HG03103 (cell line): ENCODE results near the gene ZDHHC17.
A peak's percentile ranks its signal among the peaks of the same experiment; 100 is the strongest.

Experiments
- ATAC-seq: cut with Tn5 transposase; IDR thresholded peaks from one replicate; pipeline ENCODE4 v1.9.1; 2021; ENCODE audit warnings: low read depth; ENCODE audit not compliant: unreplicated experiment

ZDHHC17 gene

DNA sequence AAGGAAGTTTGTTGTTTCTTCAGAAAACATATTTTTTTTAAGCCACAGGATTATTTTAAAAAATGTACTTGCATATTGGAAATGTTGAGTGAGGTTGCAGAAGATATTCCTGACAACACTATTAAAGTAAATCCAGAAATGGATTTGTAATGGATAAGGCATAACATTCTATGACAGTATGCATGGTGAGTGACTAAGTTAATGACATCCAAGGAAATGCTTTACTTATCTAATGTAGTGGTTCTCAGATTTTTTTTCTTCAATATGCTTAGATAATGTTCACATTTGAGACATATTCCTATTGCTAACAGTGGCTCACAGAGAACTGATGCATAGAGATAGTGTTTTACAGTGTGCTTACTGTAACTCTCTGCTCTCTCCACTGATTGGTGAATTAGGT, 49.4 kb downstream of the ZDHHC17 start:
- no peak for ATAC-seq

- no peak for ATAC-seq
Observed at GRCh38 chr12:76813972-76814371, 50.1 kb downstream of the ZDHHC17 start.

DNA sequence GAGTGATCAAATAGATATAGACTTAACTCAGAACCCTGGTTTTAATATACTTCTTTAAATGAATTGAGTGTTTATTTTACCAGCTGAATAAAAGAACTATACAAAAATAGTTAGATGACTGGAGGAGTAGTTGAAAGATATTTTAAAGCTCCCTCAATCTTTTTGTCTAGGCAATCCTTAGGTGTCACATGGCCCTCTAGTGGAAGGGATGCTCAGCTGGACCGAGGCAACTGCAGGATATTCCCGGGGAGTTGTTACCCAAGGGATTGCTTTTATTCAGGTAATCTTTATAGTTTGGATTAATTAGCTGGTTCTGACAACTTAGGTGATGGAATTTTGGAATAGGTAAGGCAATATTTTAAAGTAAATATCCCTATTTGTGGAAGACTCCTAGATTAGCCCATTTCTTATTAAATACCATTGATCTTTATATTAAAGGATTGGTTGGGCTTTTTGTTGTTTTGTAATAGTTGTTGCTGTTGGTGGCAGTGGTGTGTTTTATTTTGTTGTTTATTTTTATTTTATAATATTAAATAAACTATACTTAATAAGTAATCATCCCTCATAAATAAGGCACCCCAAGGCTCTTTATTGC, 57.1 kb downstream of the ZDHHC17 start:
- no peak for ATAC-seq

- ATAC-seq: no peak
Observed at GRCh38 chr12:76830436-76830835, 66.5 kb downstream of the ZDHHC17 start.

- no peak for ATAC-seq
Observed at GRCh38 chr12:76836633-76837032, 72.7 kb downstream of the ZDHHC17 start.

DNA sequence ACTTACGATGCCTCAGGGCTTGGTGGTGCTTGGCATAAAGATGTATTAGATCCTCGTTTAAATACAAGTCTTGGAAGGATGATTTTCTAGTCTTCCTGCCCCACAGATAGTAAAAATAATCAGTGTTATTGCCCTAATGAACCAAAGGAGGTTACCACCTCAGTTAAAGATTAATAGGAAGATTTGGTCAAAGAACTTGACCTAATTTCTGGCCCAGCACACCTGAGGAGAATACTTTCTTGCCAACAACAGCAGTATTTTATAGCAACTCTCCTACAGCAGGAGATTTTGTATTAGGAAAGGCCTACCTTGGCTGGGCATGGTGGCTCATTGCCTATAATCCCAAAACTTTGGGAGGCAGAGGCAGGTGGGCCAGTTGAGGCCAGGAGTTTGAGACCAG, 83.3 kb downstream of the ZDHHC17 start:
- ATAC-seq: no peak

DNA sequence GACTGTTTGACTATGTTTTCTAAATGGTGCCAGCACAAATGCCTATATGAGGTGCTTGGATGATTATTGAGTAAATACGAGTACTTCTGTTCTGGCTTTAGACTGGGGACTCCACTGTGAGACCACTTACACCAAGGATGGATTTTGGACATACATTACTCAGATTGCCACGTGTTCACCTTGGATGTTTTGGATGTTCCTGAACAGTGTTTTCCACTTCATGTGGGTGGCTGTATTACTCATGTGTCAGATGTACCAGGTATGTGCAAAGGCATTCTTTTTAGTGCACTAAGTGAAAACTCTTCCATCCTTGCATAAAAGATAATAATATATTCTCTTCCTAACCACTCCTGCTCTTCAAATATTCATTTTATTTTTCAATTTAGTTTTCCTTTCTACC, 84.2 kb downstream of the ZDHHC17 start:
- no peak for ATAC-seq

DNA sequence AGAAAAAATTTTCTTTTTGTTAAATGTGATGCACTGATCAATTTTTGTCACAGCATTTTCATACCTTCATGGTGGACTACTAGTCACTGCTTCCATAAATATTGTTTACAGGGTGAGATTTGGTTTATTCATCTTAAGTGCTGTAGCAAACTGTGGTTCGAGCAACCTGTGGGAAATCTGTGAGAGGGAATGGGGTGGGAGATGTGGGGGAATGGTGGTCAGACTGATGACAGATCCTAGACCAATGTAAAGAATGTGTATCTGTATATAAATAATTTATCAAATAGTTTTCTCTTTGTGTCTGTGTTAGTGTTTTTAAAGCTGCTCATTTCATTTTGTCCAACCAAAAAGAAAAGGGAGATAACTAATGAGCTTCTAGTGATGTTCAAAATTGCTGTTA, 88.2 kb downstream of the ZDHHC17 start:
- ATAC-seq: no peak

DNA sequence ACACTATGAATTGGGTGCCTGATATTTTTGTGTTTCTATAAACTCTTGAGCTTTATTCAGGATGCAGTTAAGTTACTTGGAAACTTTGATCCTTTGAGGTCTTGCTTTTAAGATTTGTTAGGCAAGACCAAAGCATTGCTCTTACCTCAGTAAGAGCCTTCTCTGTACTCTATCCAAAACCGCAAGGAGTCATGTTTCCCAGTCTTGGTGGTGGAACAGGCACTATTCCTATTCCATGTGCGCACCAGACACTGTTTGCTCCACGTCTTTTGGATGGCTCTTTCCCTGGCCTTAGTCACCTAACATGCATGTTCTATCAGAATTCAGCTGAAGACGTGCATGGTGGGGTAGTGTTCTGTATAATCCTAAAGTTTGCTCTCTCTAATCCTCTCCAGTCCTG, 91.4 kb downstream of the ZDHHC17 start:
- ATAC-seq: no peak

- no peak for ATAC-seq
Observed at GRCh38 chr12:76856018-76856644, 92.2 kb downstream of the ZDHHC17 start.

- ATAC-seq: no peak
Observed at GRCh38 chr12:76859611-76860010, 95.7 kb downstream of the ZDHHC17 start.

GRCh38 chr12:76860256-76860655, 96.3 kb downstream of the ZDHHC17 start:
- ATAC-seq: no peak

GRCh38 chr12:76863005-76863670, 99.2 kb downstream of the ZDHHC17 start:
- ATAC-seq: no peak

DNA sequence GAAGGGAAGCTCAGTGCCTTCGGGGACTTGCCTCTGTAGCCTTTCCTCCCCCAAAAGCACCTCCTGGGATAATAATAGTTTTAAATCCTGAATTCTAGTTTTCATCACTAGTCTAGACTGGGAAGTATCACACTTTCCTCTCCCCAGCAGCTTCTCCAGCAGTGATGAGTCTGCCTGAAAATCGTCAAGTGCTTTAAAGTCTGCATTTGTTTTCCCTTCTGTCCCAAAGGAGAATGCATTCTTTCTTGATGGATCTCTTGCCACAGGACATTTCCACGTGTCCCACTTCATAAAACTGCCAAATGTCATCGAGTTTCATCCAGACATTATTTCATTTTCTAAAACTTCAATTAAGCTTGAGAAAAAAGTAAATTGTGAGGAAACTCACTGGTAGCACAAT, 99.9 kb downstream of the ZDHHC17 start:
- no peak for ATAC-seq

- peak; percentile 59 for ATAC-seq
Observed at GRCh38 chr12:76864791-76865400, 101.0 kb downstream of the ZDHHC17 start.

- ATAC-seq: no peak
Observed at GRCh38 chr12:76866151-76866567, 102.2 kb downstream of the ZDHHC17 start.

GRCh38 chr12:76866726-76867125, 102.8 kb downstream of the ZDHHC17 start:
- no peak for ATAC-seq

DNA sequence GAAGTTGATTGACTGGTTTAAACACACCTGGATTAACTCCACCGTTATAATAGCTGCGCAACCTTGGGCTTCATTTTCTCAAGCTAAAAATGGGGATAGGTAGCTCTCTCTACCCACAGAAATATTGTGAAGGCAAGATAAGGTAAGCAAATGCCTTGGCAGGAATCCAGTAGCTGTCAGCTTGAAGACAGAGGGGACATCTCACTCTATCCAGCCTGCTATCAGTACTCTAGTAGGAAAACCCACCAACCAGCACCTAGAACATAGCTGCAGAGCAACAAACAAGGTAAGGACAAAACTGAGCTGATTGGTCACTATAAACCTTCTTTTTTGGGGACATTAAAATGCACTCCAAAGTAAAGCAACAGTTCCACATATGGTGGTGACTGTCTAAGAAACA, 107.2 kb downstream of the ZDHHC17 start:
- no peak for ATAC-seq

- ATAC-seq: no peak
Observed at GRCh38 chr12:76871742-76872141, 107.8 kb downstream of the ZDHHC17 start.

GRCh38 chr12:76872415-76872814, 108.5 kb downstream of the ZDHHC17 start:
- no peak for ATAC-seq

GRCh38 chr12:76874027-76874426, 110.1 kb downstream of the ZDHHC17 start:
- no peak for ATAC-seq
